HepG2 (cell line): Measurements from ENCODE around the gene LPIN3. TPM values are rescaled to one million over a fixed set of nuclear protein-coding genes. Genes with fewer than 3 reads are reported as not detected.

ENCODE experiments used
- ATAC-seq: fragments of 200-7000 bp; cut with Tn5 transposase; 3 replicates; pipeline ENCODE4 v1.9.1; 2020; ENCODE audit warnings: mild to moderate bottlenecking, moderate library complexity
- BruUV-seq: library from RNA; stranded (reverse); fragments of 400-500 nt; replicated peaks from 2 replicates; lab custom pipeline; 2021; lab: Mats Ljungman, UMichigan
- CTCF ChIA-PET: fragments of 300-600 bp; formaldehyde crosslinking; extraction: SDS; loops from one replicate; lab custom pipeline; 2021; ENCODE audit warnings: low total read pairs, inconsistent platforms, low intra/inter-chr PET ratio; lab: Yijun Ruan, JAX
- POLR2A ChIA-PET: fragments of 350-600 bp; sonication (Branson Sonifier 250); formaldehyde crosslinking; loops from one replicate; lab custom pipeline; 2020; ENCODE audit warnings: antibody characterized with exemption, inconsistent platforms; lab: Yijun Ruan, JAX
- DNase-seq: peaks from one replicate; pipeline ENCODE4 v3.0.0-alpha.2; 2015; ENCODE audit warnings: low spot score
- FAIRE-seq: peaks from 3 replicates; lab custom pipeline; 2011; peaks lifted over from hg19 to GRCh38; lab: Jason Lieb, UNC
- H2AFZ ChIP-seq: one replicate; pipeline ENCODE4 v1.6.1; 2011; ENCODE audit warnings: low read length, inconsistent platforms
- H3K27ac ChIP-seq: fragments of 300-600 bp; 3 replicates; pipeline ENCODE4 v1.8.0; 2011; ENCODE audit warnings: mixed run types, mild to moderate bottlenecking, mixed read lengths, low read length, inconsistent platforms; ENCODE audit not compliant: insufficient read depth; ENCODE audit errors: extremely low read length
- H3K27me3 ChIP-seq, 2 experiments: fragments of 200-600 bp in 1 of 2; 2 replicates in 1 of 2; 3 replicates in 1 of 2; pipeline versions ENCODE4 v1.6.0 to v1.8.0; 2011; ENCODE audit warnings: low read length in 2 of 2, mild to moderate bottlenecking in 2 of 2, moderate library complexity in 2 of 2, inconsistent platforms in 1 of 2; ENCODE audit not compliant: insufficient read depth in 2 of 2, control insufficient read depth in 1 of 2
- H3K36me3 ChIP-seq, 2 experiments: fragments of 200-600 bp in 1 of 2; replicated peaks in 1 of 2; 2 replicates in 1 of 2; 3 replicates in 1 of 2; pipeline versions ENCODE4 v1.5.1 to v1.8.0; 2011; ENCODE audit warnings: low read length in 2 of 2, inconsistent platforms in 1 of 2; ENCODE audit not compliant: insufficient read depth in 2 of 2, control insufficient read depth in 1 of 2
- H3K4me1 ChIP-seq: 2 replicates; pipeline ENCODE4 v1.5.1; 2012; ENCODE audit warnings: low read length, inconsistent platforms; ENCODE audit not compliant: insufficient read depth
- H3K4me2 ChIP-seq: 2 replicates; pipeline ENCODE4 v1.6.0; 2011; ENCODE audit warnings: low read depth, low read length, inconsistent platforms
- H3K4me3 ChIP-seq, 3 experiments: fragments of 200-600 bp in 1 of 3; sonication (generic), shearing (Covaris generic) in 1 of 3; replicated peaks in 1 of 3; 2 replicates each; pipeline ENCODE4 v1.5.1; 2011 to 2016; ENCODE audit warnings: low read length in 3 of 3, inconsistent platforms in 2 of 3, low read depth in 2 of 3, mild to moderate bottlenecking in 2 of 3, control low read depth in 1 of 3, mixed read lengths in 1 of 3; ENCODE audit not compliant: insufficient read depth in 1 of 3
- H3K79me2 ChIP-seq: one replicate; pipeline ENCODE4 v1.6.1; 2011; ENCODE audit warnings: low read length, inconsistent platforms; ENCODE audit not compliant: insufficient read depth
- H3K9ac ChIP-seq: 2 replicates; pipeline ENCODE4 v1.6.0; 2011; ENCODE audit warnings: mild to moderate bottlenecking, low read depth, low read length, inconsistent platforms; ENCODE audit not compliant: insufficient read depth
- H3K9me3 ChIP-seq: 2 replicates; pipeline ENCODE4 v1.5.1; 2012; ENCODE audit warnings: mild to moderate bottlenecking, low read length
- H4K20me1 ChIP-seq: 2 replicates; pipeline ENCODE4 v1.6.0; 2011; ENCODE audit warnings: inconsistent platforms, mild to moderate bottlenecking, low read length, moderate library complexity; ENCODE audit not compliant: insufficient read depth
- ELF4 ChIP-seq: sonication (generic); formaldehyde crosslinking; IDR thresholded peaks from 2 replicates; pipeline ENCODE4 v1.5.0; 2020; ENCODE audit warnings: missing genetic modification reagents, mild to moderate bottlenecking, moderate library complexity, borderline replicate concordance
- FOXA3 ChIP-seq: IDR thresholded peaks from 2 replicates; pipeline ENCODE4 v1.6.1; 2016; ENCODE audit warnings: missing genetic modification reagents, missing compliant biosample characterization
- GTF3A ChIP-seq: sonication (generic); formaldehyde crosslinking; conservative IDR thresholded peaks from 2 replicates; pipeline ENCODE4 v1.4.0; 2020; ENCODE audit warnings: mild to moderate bottlenecking, missing genetic modification reagents
- RFX1 ChIP-seq: fragments of 450-650 bp; IDR thresholded peaks from 2 replicates; pipeline ENCODE4 v1.6.1; 2017
- ZNF207 ChIP-seq: fragments of 450-650 bp; IDR thresholded peaks from 2 replicates; pipeline ENCODE4 v1.6.1; 2016; ENCODE audit warnings: antibody characterized with exemption, borderline replicate concordance
- WGBS: methylation state at CpG from one replicate; pipeline ENCODE4 v1.1.6; 2017; ENCODE audit warnings: low lambda C conversion rate; 5-methylcytosine and 5-hydroxymethylcytosine counted together
- in situ Hi-C: cut with HindIII; loops from 2 replicates; pipeline ENCODE4 v1.10.0; 2017; ENCODE audit warnings: low pct_unique_long_range_greater_than_20kb; ENCODE audit not compliant: extremely low pct_ligation_motif_present
- intact Hi-C: fragments of 100-400 bp; cut with micrococcal nuclease; formaldehyde crosslinking; loops from one replicate; pipeline ENCODE4 v1.10.0; 2022; ENCODE audit not compliant: unreplicated experiment
- polyA plus RNA-seq, 8 experiments: library from polyadenylated mRNA; depleted of rRNA in 3 of 8; stranded (reverse) in 7 of 8; unstranded in 1 of 8; fragments of >200 nt; fragmentation: Illumina TruSeq in 4 of 8; extraction: Trizol in 4 of 8; gene quantifications; 2 replicates each; pipeline versions ENCODE4 v1.2.1 to v1.2.3, GENCODE V29; 2011 to 2016; ENCODE audit warnings: low read depth in 4 of 8, missing spikeins in 1 of 8, mixed read lengths in 1 of 8; ENCODE audit not compliant: insufficient read depth in 1 of 8
- total RNA-seq, 5 experiments: library from RNA; depleted of rRNA; stranded (reverse); fragments of >200 nt; fragmentation: Illumina TruSeq; extraction: Trizol; gene quantifications; 2 replicates each; pipeline ENCODE4 v1.2.3, GENCODE V29; 2016; ENCODE audit warnings: low read depth in 1 of 5
- TF ChIP-seq, protein P1 (sequence below): IDR thresholded peaks from 2 replicates; pipeline ENCODE4 v1.6.1; 2016; ENCODE audit warnings: missing biosample characterization, missing genetic modification reagents, low read depth
- TF ChIP-seq, protein P2 (sequence below): sonication (generic); formaldehyde crosslinking; IDR thresholded peaks from 2 replicates; pipeline ENCODE4 v1.9.0; 2022; ENCODE audit warnings: missing genetic modification reagents, mild to moderate bottlenecking, borderline replicate concordance
- TF ChIP-seq, protein P3 (sequence below): sonication (generic); formaldehyde crosslinking; IDR thresholded peaks from 2 replicates; pipeline ENCODE4 v1.5.0; 2020; ENCODE audit warnings: missing genetic modification reagents

Gene LPIN3
- total and polyA plus RNA-seq, 2 of the 13 experiments (the other 11 are each of a cell fraction or from before 2014, with no cell fraction given): 14.2 to 28.6 TPM

DNA sequence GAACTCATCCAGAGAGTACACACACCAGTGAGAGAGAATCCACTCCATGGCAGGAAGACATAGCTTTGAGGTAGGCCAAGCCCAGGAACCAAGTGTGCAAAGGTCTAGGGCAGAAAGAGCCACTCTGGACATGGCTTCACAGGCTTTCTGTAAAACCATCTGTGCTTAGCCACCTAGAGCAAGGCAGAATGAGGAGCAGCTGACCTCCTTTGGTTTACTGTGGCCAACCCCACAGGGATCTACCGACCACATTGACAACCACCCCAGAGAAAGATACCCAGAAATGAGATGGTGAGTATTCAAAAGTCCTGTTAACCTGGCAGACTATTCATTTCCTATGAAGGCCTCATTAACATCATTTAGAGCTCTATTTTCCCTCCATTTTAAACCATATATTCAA is 33.6 kb upstream of the LPIN3 start:
- Histone ChIP-seq H3K36me3 (no peaks in the 10 kb centered on the region), H3K4me3 (no peak overlapping the region), H3K27ac (no peak overlapping the region), H3K9ac (no peak overlapping the region), H3K27me3 (no peaks in the 10 kb centered on the region), H3K4me1 (peaks cover 14% of the 10 kb centered on the region), H3K9me3 (no peaks in the 10 kb centered on the region), H4K20me1 (no peaks in the 10 kb centered on the region), H3K79me2 (peaks cover 2% of the 10 kb centered on the region), H2AFZ (no peak overlapping the region), H3K4me2 (no peak overlapping the region)
- no TSS peak for BruUV-seq
- ChIA-PET CTCF (no interaction called here), POLR2A (no interaction called here)
- whole genome bisulfite sequencing: 85% methylated on average over 1 of the region's 1 CpG
- DNase-seq (no peak), FAIRE-seq (no peak), ATAC-seq (no peak)
- intact Hi-C loops: no loop called here
- TF ChIP-seq ELF4 (CRISPR knock-in tag) (no peak), ZNF207 (no peak), RFX1 (no peak), FOXA3 (CRISPR knock-in tag) (no peak), GTF3A (CRISPR knock-in tag) (no peak)
- TF ChIP-seq, protein P1, sequence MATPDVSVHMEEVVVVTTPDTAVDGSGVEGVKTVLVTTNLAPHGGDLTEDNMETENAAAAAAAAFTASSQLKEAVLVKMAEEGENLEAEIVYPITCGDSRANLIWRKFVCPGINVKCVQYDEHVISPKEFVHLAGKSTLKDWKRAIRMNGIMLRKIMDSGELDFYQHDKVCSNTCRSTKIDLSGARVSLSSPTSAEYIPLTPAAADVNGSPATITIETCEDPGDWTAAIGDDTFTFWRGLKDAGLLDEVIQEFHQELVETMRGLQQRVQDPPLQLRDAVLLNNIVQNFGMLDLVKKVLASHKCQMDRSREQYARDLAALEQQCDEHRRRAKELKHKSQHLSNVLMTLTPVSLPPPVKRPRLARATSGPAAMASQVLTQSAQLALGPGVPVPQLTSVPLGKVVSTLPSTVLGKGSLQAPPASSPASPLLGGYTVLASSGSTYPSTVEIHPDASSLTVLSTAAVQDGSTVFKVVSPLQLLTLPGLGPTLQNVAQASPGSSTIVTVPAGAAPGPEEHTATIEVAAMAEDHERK (CRISPR knock-in tag): no peak
- TF ChIP-seq, protein P2, sequence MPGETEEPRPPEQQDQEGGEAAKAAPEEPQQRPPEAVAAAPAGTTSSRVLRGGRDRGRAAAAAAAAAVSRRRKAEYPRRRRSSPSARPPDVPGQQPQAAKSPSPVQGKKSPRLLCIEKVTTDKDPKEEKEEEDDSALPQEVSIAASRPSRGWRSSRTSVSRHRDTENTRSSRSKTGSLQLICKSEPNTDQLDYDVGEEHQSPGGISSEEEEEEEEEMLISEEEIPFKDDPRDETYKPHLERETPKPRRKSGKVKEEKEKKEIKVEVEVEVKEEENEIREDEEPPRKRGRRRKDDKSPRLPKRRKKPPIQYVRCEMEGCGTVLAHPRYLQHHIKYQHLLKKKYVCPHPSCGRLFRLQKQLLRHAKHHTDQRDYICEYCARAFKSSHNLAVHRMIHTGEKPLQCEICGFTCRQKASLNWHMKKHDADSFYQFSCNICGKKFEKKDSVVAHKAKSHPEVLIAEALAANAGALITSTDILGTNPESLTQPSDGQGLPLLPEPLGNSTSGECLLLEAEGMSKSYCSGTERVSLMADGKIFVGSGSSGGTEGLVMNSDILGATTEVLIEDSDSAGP (CRISPR knock-in tag): no peak
- TF ChIP-seq, protein P3, sequence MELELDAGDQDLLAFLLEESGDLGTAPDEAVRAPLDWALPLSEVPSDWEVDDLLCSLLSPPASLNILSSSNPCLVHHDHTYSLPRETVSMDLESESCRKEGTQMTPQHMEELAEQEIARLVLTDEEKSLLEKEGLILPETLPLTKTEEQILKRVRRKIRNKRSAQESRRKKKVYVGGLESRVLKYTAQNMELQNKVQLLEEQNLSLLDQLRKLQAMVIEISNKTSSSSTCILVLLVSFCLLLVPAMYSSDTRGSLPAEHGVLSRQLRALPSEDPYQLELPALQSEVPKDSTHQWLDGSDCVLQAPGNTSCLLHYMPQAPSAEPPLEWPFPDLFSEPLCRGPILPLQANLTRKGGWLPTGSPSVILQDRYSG (CRISPR knock-in tag): no peak
- in situ Hi-C loops: no loop called here
